Endothelial cell of umbilical vein (primary cell): ENCODE data around the gene PDE11A. TPM values are rescaled to one million over a fixed set of nuclear protein-coding genes. Genes with fewer than 3 reads are reported as not detected.

ENCODE experiments used
- BruUV-seq: library from RNA; stranded (reverse); fragments of 400-500 nt; replicated peaks from 2 replicates; lab custom pipeline; 2021; lab: Mats Ljungman, UMichigan
- CTCF ChIA-PET: fragments of 300-600, 350-600 bp; sonication (Branson Sonifier 250); formaldehyde crosslinking; loops from one replicate; lab custom pipeline; 2021; ENCODE audit warnings: antibody characterized with exemption, inconsistent platforms; lab: Charles Lee
- POLR2A ChIA-PET: fragments of 300-600, 350-600 bp; sonication (Branson Sonifier 250); formaldehyde crosslinking; loops from one replicate; lab custom pipeline; 2021; ENCODE audit warnings: antibody characterized with exemption, inconsistent platforms; lab: Charles Lee
- DNase-seq: peaks from one replicate; pipeline ENCODE4 v3.0.0-alpha.2; 2011; ENCODE audit warnings: low read depth, low spot score
- FAIRE-seq: peaks from 2 replicates; lab custom pipeline; 2011; peaks lifted over from hg19 to GRCh38; lab: Jason Lieb, UNC
- H2AFZ ChIP-seq: 2 replicates; pipeline ENCODE4 v1.6.0; 2012; ENCODE audit warnings: low read depth, low read length, control low read depth, inconsistent platforms
- H3K27ac ChIP-seq: 2 replicates; pipeline ENCODE4 v1.5.1; 2011; ENCODE audit warnings: low read depth, mild to moderate bottlenecking, control low read depth, low read length, moderate library complexity; ENCODE audit not compliant: insufficient read depth
- H3K27me3 ChIP-seq, 2 experiments: 2 replicates each; pipeline versions ENCODE4 v1.6.0 to v1.6.1; 2011; ENCODE audit warnings: low read length in 2 of 2, mixed read lengths in 1 of 2; ENCODE audit not compliant: control insufficient read depth in 2 of 2, insufficient read depth in 2 of 2
- H3K36me3 ChIP-seq, 2 experiments: 2 replicates in 1 of 2; 3 replicates in 1 of 2; pipeline ENCODE4 v1.5.1; 2011; ENCODE audit warnings: low read length in 2 of 2, mild to moderate bottlenecking in 1 of 2, moderate library complexity in 1 of 2; ENCODE audit not compliant: control insufficient read depth in 2 of 2, insufficient read depth in 2 of 2; ENCODE audit errors: extremely low read depth in 1 of 2
- H3K4me1 ChIP-seq: 3 replicates; pipeline ENCODE4 v1.5.1; 2011; ENCODE audit warnings: mild to moderate bottlenecking, low read length; ENCODE audit not compliant: control insufficient read depth, insufficient read depth; ENCODE audit errors: extremely low read depth
- H3K4me2 ChIP-seq: 2 replicates; pipeline ENCODE4 v1.6.1; 2011; ENCODE audit warnings: low read length, control low read depth, mixed read lengths; ENCODE audit not compliant: insufficient read depth
- H3K4me3 ChIP-seq, 3 experiments: fragments of 200-600 bp in 1 of 3; sonication (generic), shearing (Covaris generic) in 1 of 3; replicated peaks in 1 of 3; 2 replicates each; pipeline ENCODE4 v1.5.1; 2011 to 2016; ENCODE audit warnings: control low read depth in 3 of 3, low read length in 3 of 3, mild to moderate bottlenecking in 2 of 3, inconsistent platforms in 1 of 3, low read depth in 1 of 3, moderate library complexity in 1 of 3; ENCODE audit not compliant: insufficient read depth in 1 of 3
- H3K79me2 ChIP-seq: 2 replicates; pipeline ENCODE4 v1.6.0; 2012; ENCODE audit warnings: low read length, inconsistent platforms; ENCODE audit not compliant: control insufficient read depth, insufficient read depth
- H3K9ac ChIP-seq: replicated peaks from 2 replicates; pipeline ENCODE3; 2011; ENCODE audit warnings: low read length, control low read depth; ENCODE audit not compliant: insufficient read depth; ENCODE audit errors: extremely low read depth
- H3K9me1 ChIP-seq: replicated peaks from 3 replicates; pipeline ENCODE4 v1.6.0; 2011; ENCODE audit warnings: mild to moderate bottlenecking, low read length; ENCODE audit not compliant: control insufficient read depth, insufficient read depth; ENCODE audit errors: extremely low read depth
- H3K9me3 ChIP-seq: replicated peaks from 2 replicates; pipeline ENCODE4 v1.5.1; 2012; ENCODE audit warnings: low read length, inconsistent platforms; ENCODE audit not compliant: control insufficient read depth, insufficient read depth
- H4K20me1 ChIP-seq: replicated peaks from 2 replicates; pipeline ENCODE3; 2011; ENCODE audit warnings: mild to moderate bottlenecking, low read length; ENCODE audit not compliant: control insufficient read depth, insufficient read depth; ENCODE audit errors: extremely low read depth
- CTCF ChIP-seq, 2 donors: IDR thresholded peaks; 1 replicate in 1 of 2; 2 replicates in 1 of 2; pipeline ENCODE4 v1.5.1; 2011; ENCODE audit warnings: low read length in 2 of 2, mild to moderate bottlenecking in 2 of 2, moderate library complexity in 2 of 2, control low read depth in 1 of 2, inconsistent platforms in 1 of 2, low read depth in 1 of 2; ENCODE audit not compliant: insufficient read depth in 1 of 2; ENCODE audit errors: extremely low read depth in 1 of 2
- EZH2 ChIP-seq: IDR thresholded peaks from 2 replicates; pipeline ENCODE4 v1.6.1; 2012; ENCODE audit warnings: borderline replicate concordance, low read depth, mild to moderate bottlenecking, moderate library complexity, low read length, inconsistent platforms; ENCODE audit not compliant: severe bottlenecking
- FOS ChIP-seq: IDR thresholded peaks from 2 replicates; pipeline ENCODE4 v1.6.1; 2011; ENCODE audit warnings: mild to moderate bottlenecking, low read length, moderate library complexity, borderline replicate concordance; ENCODE audit not compliant: insufficient read depth
- GATA2 ChIP-seq: IDR thresholded peaks from 2 replicates; pipeline ENCODE4 v1.7.0; 2011; ENCODE audit warnings: low read depth, mild to moderate bottlenecking, moderate library complexity, mixed read lengths, low read length; ENCODE audit not compliant: insufficient read length, insufficient read depth
- JUN ChIP-seq: IDR thresholded peaks from 2 replicates; pipeline ENCODE4 v1.6.1; 2011; ENCODE audit warnings: borderline replicate concordance, low read depth; ENCODE audit not compliant: insufficient read length, insufficient read depth
- MAX ChIP-seq: IDR thresholded peaks from 2 replicates; pipeline ENCODE4 v1.6.1; 2011; ENCODE audit not compliant: insufficient read depth, insufficient read length
- MYC ChIP-seq: IDR thresholded peaks from one replicate; pipeline ENCODE4 v1.6.1; 2011; ENCODE audit warnings: mild to moderate bottlenecking, low read depth, low read length
- POLR2A ChIP-seq: IDR thresholded peaks from 2 replicates; pipeline ENCODE4 v1.6.1; 2012; ENCODE audit warnings: low read depth, mild to moderate bottlenecking, control low read depth, low read length
- POLR2AphosphoS5 ChIP-seq: IDR thresholded peaks from 2 replicates; pipeline ENCODE4 v1.6.1; 2012; ENCODE audit warnings: low read depth, mild to moderate bottlenecking, control low read depth, low read length, moderate library complexity; ENCODE audit not compliant: insufficient read depth
- dilution Hi-C: fragments of 300-500 bp; cut with MboI; formaldehyde crosslinking; loops from one replicate; pipeline ENCODE4 v1.15.0; 2019; ENCODE audit warnings: low sequenced_read_pairs; ENCODE audit not compliant: extremely low pct_ligation_motif_present
- intact Hi-C: fragments of 100-400 bp; cut with micrococcal nuclease; formaldehyde crosslinking; loops from one replicate; pipeline ENCODE4 v1.10.0; 2022
- polyA plus RNA-seq, 4 experiments: library from polyadenylated mRNA; depleted of rRNA in 3 of 4; stranded (reverse) in 3 of 4; unstranded in 1 of 4; fragments of >200 nt; gene quantifications; 2 replicates each; pipeline versions ENCODE4 v1.2.1 to v1.2.3, GENCODE V29; 2011 to 2012; ENCODE audit warnings: missing spikeins in 1 of 4
- total RNA-seq: library from RNA; stranded (reverse); gene quantifications from 2 replicates; pipeline ENCODE4 v1.2.3, GENCODE V29; 2021

PDE11A gene
- total and polyA plus RNA-seq, 2 donors (not counting 3 experiments of a cell fraction or from before 2014, with no cell fraction given) = 0.07 to 0.51 TPM

- FAIRE-seq = no peak
- no peak for DNase-seq
- BruUV-seq = no TSS peak
- Histone ChIP-seq H3K4me3 (no peak overlapping the region), H3K9me3 (no peaks in the 10 kb centered on the region), H3K27ac (no peak overlapping the region), H3K27me3 (no peaks in the 10 kb centered on the region), H3K9me1 (no peaks in the 10 kb centered on the region), H3K79me2 (no peaks in the 10 kb centered on the region), H3K4me2 (no peak overlapping the region), H3K36me3 (no peaks in the 10 kb centered on the region), H4K20me1 (no peaks in the 10 kb centered on the region), H2AFZ (no peak overlapping the region), H3K9ac (no peak overlapping the region), H3K4me1 (no peaks in the 10 kb centered on the region)
- dilution Hi-C loops (no loop called here), intact Hi-C loops (no loop called here)
- ChIA-PET CTCF (no interaction called here), POLR2A (no interaction called here)
- TF ChIP-seq POLR2AphosphoS5 (no peak), EZH2 (no peak)
Measured at GRCh38 chr2:177930916-177931315, 141.7 kb downstream of the PDE11A start.

- Histone ChIP-seq H3K4me2 (no peak overlapping the region), H3K9me3 (no peaks in the 10 kb centered on the region), H3K4me1 (no peaks in the 10 kb centered on the region), H3K27me3 (no peaks in the 10 kb centered on the region), H3K36me3 (no peaks in the 10 kb centered on the region), H3K9ac (no peak overlapping the region), H3K79me2 (no peaks in the 10 kb centered on the region), H2AFZ (no peak overlapping the region), H3K27ac (no peak overlapping the region), H4K20me1 (no peaks in the 10 kb centered on the region), H3K4me3 (no peak overlapping the region), H3K9me1 (no peaks in the 10 kb centered on the region)
- dilution Hi-C loops = no loop called here
- DNase-seq (no peak), FAIRE-seq (no peak)
- BruUV-seq = no TSS peak
- ChIA-PET POLR2A (no interaction called here), CTCF (no interaction called here)
- TF ChIP-seq POLR2A = no peak
- no peak for TF ChIP-seq GATA2
- TF ChIP-seq MAX = no peak
- no peak for TF ChIP-seq CTCF (IDR thresholded peaks at IDR 0.05; ENCODE audit: extremely low read depth in 1 of 2, insufficient read depth in 1 of 2, low read depth in 1 of 2, low read length in 2 of 2)
- TF ChIP-seq POLR2AphosphoS5 = no peak
- no peak for TF ChIP-seq EZH2
- no peak for TF ChIP-seq MYC
- TF ChIP-seq FOS = no peak
- TF ChIP-seq JUN = no peak
- intact Hi-C loops = no loop called here
Measured at GRCh38 chr2:177929662-177930522, 142.7 kb downstream of the PDE11A start.
